ENCODE measurements around the gene NRXN3.

DNA sequence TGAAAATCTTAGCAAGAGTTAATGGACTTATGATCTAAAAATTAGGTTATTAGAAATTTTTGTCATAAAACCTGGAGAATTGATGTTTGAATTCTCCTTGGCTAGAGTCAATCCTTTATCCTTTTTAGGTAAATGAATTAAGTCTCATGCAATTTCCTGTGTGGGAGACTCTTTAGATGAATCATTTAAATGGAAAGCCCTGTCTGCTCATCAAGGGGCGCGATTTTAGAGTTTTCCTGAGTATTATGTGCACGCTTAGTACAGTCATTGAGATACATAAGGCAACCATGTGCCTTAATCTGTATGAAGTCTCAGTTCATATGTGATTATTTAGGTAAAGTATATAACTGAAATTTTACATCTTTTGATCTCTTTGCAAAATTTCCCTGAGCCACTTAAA, 974.7 kb downstream of the NRXN3 start:
- TF ChIP-seq GATA2 (IDR thresholded peaks at IDR 0.05; ENCODE audit: low read depth, low read length) (no peak), GATA3 (IDR thresholded peaks at IDR 0.05; ENCODE audit: low read depth, low read length) (no peak)

Data from SH-SY5Y (cell line).